HL-60 (cell line): ENCODE measurements around the gene ARHGAP26.

Source experiments
- GABPA ChIP-seq: IDR thresholded peaks from 2 replicates; pipeline ENCODE4 v1.6.1; 2012; ENCODE audit warnings: low read depth
- TF ChIP-seq, protein P1 (sequence below): IDR thresholded peaks from one replicate; pipeline ENCODE4 v1.5.1; 2011; ENCODE audit warnings: low read length, control low read depth, inconsistent platforms; ENCODE audit not compliant: insufficient read depth

DNA sequence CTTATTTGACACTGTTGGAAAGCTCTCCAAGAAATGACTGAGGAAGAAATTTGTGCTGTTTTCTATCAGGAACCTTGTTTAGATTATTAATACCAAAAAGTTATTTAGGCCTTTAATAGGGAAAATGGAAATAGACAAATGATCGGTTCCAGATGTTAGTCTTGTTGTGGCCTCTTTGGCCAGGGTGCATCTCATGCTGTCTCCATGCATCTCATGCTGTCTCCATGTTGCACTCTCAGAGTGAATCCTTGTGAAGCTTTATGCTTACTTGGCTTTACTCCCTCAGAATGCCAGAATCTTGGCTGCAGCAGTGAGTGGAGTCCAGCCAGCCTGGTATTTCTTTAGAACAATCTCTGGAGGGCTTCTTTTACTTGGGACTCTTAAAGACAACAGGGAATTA lies 185.5 kb downstream of the ARHGAP26 start:
- TF ChIP-seq, protein P1, sequence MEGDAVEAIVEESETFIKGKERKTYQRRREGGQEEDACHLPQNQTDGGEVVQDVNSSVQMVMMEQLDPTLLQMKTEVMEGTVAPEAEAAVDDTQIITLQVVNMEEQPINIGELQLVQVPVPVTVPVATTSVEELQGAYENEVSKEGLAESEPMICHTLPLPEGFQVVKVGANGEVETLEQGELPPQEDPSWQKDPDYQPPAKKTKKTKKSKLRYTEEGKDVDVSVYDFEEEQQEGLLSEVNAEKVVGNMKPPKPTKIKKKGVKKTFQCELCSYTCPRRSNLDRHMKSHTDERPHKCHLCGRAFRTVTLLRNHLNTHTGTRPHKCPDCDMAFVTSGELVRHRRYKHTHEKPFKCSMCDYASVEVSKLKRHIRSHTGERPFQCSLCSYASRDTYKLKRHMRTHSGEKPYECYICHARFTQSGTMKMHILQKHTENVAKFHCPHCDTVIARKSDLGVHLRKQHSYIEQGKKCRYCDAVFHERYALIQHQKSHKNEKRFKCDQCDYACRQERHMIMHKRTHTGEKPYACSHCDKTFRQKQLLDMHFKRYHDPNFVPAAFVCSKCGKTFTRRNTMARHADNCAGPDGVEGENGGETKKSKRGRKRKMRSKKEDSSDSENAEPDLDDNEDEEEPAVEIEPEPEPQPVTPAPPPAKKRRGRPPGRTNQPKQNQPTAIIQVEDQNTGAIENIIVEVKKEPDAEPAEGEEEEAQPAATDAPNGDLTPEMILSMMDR = no peak
- TF ChIP-seq GABPA = no peak
